ENCODE results near the gene YEATS4.

DNA sequence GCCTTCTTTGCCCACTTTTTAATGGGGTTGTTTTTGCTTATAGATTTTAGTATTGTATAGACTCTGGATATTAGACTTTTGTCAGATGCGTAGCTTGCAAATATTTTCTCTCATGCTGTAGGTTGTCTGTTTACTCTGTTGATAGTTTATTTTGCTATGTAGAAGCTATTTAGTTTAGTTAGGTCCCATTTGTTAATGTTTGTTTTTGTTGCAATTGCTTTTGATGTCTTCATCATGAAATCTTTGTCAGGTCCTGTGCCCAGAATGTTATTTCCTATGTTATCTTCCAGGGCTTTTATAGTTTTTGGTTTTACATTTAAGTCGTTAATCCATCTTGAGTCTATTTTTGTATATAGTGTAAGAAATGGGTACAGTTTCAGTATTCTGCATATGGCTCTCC lies 41.3 kb upstream of the YEATS4 start:
- TF ChIP-seq, protein P1, sequence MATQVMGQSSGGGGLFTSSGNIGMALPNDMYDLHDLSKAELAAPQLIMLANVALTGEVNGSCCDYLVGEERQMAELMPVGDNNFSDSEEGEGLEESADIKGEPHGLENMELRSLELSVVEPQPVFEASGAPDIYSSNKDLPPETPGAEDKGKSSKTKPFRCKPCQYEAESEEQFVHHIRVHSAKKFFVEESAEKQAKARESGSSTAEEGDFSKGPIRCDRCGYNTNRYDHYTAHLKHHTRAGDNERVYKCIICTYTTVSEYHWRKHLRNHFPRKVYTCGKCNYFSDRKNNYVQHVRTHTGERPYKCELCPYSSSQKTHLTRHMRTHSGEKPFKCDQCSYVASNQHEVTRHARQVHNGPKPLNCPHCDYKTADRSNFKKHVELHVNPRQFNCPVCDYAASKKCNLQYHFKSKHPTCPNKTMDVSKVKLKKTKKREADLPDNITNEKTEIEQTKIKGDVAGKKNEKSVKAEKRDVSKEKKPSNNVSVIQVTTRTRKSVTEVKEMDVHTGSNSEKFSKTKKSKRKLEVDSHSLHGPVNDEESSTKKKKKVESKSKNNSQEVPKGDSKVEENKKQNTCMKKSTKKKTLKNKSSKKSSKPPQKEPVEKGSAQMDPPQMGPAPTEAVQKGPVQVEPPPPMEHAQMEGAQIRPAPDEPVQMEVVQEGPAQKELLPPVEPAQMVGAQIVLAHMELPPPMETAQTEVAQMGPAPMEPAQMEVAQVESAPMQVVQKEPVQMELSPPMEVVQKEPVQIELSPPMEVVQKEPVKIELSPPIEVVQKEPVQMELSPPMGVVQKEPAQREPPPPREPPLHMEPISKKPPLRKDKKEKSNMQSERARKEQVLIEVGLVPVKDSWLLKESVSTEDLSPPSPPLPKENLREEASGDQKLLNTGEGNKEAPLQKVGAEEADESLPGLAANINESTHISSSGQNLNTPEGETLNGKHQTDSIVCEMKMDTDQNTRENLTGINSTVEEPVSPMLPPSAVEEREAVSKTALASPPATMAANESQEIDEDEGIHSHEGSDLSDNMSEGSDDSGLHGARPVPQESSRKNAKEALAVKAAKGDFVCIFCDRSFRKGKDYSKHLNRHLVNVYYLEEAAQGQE (IDR thresholded peaks at IDR 0.05; ENCODE audit: insufficient replicate concordance, low read depth) = no peak
- TF ChIP-seq, protein P2, sequence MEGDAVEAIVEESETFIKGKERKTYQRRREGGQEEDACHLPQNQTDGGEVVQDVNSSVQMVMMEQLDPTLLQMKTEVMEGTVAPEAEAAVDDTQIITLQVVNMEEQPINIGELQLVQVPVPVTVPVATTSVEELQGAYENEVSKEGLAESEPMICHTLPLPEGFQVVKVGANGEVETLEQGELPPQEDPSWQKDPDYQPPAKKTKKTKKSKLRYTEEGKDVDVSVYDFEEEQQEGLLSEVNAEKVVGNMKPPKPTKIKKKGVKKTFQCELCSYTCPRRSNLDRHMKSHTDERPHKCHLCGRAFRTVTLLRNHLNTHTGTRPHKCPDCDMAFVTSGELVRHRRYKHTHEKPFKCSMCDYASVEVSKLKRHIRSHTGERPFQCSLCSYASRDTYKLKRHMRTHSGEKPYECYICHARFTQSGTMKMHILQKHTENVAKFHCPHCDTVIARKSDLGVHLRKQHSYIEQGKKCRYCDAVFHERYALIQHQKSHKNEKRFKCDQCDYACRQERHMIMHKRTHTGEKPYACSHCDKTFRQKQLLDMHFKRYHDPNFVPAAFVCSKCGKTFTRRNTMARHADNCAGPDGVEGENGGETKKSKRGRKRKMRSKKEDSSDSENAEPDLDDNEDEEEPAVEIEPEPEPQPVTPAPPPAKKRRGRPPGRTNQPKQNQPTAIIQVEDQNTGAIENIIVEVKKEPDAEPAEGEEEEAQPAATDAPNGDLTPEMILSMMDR (IDR thresholded peaks at IDR 0.05; ENCODE audit: insufficient read depth, low read length) = no peak
- no peak for TF ChIP-seq POLR2AphosphoS5 (IDR thresholded peaks at IDR 0.05; ENCODE audit: low read depth)
- no peak for TF ChIP-seq GABPA (IDR thresholded peaks at IDR 0.05; ENCODE audit: low read depth)
- TF ChIP-seq SPI1 (IDR thresholded peaks at IDR 0.05; ENCODE audit: borderline replicate concordance, low read depth) = no peak
